ENCODE data around the gene GATA5.

The GATA5 gene

GRCh38 chr20:62487118-62487517 is 11.3 kb upstream of the GATA5 start:
- no peak for DNase-seq

DNA sequence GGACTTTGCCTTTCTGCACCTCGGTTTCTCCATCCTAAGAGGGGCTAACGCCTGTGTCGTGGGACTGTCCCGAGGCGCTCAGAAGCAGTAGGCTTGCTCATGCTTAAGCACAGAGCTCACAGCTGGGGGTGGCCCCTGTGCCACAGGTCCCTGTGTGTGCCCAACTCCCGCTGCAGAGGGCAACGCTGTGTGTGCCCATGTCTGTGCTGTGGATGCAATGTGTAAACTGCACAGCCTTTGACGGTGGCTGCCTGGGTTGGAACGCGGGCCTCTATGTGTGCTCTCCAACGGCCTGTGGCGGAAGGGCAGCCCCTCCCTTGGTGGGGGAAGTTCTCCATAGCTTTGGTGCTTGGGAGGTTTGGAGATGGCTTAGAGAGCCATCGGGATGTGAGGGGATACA is 10.7 kb upstream of the GATA5 start:
- no peak for DNase-seq

DNA sequence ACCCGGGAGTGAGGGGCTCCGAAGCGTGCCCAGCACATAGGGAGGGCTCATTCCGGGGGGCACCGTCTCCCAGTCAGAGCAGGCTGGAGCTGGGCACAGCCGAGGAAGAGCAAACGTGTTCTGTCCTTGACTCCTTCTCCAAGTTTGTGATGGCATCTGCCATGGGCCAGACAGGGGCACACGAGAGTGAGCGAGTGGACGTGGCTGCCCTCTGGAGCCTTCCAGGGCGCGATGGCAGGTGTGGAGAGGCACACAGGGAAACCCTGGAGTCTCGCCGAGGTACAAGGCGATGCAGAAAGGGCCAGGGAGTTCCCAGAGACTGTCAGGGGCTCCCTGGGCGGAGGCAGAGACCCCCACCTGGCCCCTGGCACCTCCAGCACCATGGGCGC is 9.9 kb upstream of the GATA5 start:
- no peak for DNase-seq

DNA sequence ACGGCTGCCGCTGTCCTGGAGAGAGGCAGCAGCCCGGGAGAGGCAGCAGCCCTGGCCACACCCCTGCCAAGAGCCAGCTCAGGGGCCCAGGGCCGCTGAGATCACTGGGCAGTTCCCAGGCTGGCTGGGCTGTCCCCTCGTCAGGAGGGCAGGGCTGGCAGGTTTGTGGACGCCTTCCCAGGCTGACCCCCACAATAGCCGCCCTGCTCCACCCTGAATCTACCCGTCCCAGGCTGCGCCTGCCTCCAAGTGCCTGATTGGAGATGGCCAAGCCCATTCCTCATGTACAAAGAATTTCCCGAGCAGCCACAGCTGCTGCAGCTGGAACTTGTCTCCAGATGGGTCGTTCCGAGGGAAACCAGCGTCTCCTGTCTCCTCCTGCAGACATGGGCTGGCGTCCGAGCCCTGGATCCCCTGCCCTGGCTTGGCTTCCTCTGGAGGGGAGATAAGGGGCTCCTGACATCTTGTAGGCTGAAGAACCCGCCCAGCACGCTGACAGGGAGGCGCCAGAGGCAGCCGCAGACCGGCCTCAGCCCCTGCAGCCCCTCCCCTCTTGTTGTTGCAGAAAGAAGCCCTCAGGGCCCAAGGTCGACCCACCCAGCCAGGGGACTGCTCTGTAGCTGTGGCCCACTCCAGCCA is 9.4 kb upstream of the GATA5 start:
- no peak for DNase-seq

GRCh38 chr20:62484478-62484877 is 8.7 kb upstream of the GATA5 start:
- no peak for DNase-seq

DNA sequence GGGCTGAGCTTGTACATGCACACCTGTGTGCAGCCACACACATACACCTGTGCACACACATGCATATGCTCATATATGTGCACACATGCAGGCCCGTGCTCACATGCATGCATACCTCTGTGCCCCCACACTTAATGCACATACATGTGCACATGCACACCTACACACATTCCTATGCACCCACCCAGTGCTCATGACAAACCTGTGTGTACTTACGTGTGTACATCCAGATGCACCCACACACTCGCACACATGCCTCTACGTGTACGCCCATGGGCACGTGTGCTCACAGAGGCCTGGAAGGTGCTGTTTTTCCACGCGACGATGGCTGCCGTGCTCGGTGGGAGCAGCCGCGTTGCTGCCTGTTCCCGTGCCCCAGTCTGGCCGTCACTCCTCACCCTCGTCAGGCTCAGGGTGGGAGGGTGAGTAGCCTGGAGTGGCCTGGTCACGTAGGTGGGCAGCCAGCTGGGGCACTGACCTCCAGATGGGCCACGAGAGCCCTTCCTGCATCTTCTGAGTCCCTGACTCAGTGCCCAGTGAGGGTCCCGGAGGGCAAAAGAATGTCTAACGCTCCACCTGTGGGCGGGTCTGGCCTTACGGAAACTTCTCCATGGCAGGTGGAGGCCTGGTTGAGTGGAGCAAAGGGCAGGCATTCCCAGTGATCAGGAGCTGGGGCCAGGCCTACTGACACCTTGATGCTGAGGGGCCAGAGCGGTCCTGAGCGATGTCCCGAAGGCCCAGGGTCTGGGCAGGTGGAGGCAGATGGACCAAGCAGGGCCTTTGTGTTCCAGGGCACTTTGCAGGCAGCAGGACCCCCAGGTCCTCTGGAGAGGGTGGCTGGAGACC is 8.0 kb upstream of the GATA5 start:
- DNase-seq: no peak

- no peak for DNase-seq
These were observed 7.2 kb upstream of the GATA5 start for GRCh38 chr20:62482974-62483373.

- DNase-seq: no peak
These were observed 6.5 kb upstream of the GATA5 start for GRCh38 chr20:62482146-62482809.

DNA sequence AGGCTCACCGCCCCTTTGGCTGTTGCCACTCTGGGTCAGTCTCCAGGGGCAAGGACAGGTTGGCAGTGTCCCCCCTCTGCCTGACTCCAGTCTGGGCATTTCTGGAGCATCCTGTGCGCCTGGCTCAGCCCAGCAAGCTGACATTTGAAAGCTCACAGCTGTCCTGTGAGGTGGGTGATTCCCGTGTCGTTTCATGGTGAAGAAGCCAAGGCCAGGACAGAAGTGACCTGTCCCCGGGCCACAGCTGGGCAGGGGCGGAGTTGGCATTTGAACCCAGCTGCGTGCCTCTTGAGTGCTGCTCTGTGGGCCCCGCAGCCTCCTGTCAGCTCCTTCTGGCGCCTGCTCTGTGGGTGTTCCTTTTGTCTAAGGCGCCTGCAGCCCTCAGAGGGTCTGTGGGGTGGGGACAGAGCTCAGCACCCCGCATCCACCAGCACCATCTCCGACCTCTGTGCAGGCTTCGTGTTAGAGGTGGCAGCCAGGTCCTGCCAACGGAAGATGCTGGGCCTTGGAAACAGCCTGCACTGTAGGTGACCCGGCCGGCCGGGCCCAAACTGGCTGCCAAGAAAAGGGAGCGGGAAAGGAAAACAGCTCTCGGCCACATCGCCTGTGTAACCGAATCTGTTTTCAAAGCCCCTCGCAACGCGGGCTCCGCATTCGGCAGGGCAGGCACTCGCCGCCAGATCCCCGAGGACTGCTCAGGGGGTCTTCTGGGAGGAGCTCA is 5.8 kb upstream of the GATA5 start:
- no peak for DNase-seq

DNA sequence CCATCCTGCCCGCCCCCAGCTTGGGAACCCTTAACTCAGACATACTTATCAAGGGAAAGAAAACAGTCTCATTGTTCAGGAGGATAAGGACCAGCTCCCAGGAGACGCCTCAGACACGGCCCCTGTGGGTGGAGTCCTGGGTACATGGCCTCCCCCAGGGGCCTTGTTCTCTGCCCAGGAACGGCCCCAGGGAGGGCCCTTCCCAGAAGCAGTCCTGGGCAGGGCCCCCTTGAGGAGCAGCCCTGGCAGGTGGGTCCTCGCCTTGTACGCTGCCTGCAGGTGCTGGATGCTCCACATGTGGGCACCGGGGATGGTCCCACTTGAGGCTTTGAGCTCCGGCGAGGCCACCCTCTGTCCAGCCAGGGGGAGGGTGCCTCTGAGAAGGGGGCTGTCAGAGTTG is 4.5 kb upstream of the GATA5 start:
- DNase-seq: no peak

DNA sequence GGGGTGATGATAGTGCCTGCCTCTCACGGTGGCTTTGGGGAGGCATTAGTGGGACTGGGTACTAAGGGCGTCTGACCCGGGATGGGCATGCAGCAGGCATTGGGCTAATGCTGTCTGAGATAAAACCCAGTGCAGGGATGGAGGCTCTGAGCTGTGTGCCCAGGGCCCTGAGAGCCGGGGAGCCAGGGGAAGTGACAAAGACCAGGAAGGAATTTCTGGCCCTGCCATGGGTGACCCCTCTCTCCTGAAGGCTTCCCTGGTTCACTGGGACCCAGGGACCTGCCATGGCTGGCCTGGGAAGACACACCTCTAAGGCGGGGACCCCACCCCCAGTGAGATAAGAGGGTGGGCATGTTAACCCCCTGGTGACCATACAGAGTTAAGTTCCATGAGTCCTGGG is 3.9 kb upstream of the GATA5 start:
- DNase-seq: no peak

- DNase-seq: no peak
These were observed 3.4 kb upstream of the GATA5 start for GRCh38 chr20:62479156-62479555.

GRCh38 chr20:62477669-62478455 is 2.1 kb upstream of the GATA5 start:
- DNase-seq: no peak

DNA sequence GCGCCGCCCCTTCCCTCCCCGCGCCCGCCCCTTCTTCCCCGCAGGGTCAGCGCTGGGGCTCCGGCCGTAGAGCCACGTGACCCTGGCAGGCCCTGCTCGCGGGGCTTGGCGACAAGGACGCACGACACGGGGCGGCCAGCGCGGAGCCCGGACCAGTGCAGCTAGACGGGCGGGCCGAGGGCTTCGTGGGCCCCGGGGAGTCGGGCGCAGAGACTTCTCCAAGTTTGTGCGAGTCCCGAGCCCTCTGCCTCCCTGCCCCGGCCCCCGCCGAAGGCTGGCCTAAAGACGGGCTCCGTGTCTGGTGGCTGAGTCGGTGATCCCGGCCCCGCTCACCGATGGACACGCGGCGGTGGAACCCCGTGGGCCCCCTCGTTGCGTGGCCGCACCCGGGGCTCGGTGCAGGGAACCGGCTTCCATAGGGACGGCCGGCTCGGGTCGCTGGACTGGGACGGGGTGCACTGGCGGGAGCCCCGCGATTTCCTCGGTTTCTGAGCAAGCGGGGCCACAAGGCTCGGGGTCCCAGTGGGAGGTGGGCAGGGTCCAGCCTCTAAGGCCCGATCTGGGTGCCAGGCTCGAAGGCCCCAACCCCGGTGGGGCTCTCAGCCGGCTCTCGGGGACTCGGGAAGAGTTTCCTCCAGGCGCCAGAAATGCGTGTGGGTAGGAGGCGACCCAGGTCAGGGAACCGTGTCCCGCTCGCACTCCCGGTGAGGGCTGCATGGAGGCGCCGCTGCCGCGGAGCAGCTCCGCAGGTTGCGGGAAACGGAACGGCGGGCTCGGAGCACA is 452 bp upstream of the GATA5 start:
- no peak for DNase-seq

GRCh38 chr20:62475027-62475771 is 596 bp downstream of the GATA5 start:
- DNase-seq: no peak

DNA sequence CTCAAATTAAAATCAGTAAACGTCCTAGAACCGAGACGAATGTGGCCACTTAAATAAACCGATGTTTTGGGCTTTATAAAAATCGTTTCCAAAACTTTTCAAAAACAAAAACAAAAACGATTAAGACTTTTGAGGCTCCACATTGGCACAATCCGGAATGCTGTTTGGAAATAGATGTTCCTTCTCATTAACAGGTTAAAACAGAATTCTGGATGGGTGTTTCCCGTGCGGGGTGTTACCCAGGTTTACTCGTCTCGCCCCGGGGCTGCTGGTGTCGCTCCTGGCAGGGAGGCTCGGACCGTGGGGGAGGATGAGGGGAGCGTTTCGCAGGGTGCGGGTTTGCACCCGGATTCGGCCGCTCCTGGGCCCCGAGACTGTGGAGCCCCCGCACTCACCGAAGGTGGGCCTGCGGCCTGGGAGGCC is 1.2 kb downstream of the GATA5 start:
- no peak for DNase-seq

GRCh38 chr20:62473717-62474603 is 1.8 kb downstream of the GATA5 start:
- no peak for DNase-seq

DNA sequence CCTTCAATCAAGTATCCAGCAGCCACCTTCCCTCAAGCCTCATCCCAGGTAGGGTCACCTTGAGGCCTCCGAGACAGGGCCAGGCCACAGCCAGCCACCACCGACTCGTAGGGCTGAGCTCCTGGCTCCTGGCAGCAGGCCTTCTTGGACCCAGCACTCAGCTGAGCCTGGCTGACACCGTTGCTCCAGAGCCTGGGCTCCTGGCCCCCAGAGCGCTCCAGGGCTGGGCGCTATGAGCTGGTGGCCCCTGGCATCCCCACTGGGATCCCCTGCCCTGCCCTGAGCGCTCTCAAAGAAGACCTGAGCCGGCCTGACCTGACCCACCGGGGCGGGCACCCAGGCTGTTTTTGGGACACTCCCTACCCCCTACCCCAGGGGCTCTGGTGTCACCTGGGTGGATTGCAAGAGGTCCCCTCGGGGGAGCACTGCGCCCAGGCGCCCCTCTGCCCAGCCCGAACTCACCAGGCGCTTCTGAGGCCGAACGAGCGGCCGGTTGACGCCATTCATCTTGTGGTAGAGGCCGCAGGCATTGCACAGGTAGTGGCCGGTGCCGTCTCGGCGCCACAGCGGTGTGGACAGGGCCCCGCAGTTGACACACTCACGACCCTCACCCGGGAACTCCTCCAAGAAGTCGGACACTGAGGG is 2.7 kb downstream of the GATA5 start:
- no peak for DNase-seq
